Small intestine (tissue), 7 donors: ENCODE results near the gene SETD1A. TPM values are rescaled to one million over a fixed set of nuclear protein-coding genes. Genes with fewer than 3 reads are reported as not detected.

Source experiments
- DNase-seq, 2 donors: peaks; one replicate each; pipeline versions ENCODE4 v3.0.0 to v3.0.0-alpha.2; 2013
- FAIRE-seq: peaks from 2 replicates; lab custom pipeline; 2012; peaks lifted over from hg19 to GRCh38; lab: Jason Lieb, UNC
- H3K27ac ChIP-seq, 3 donors: one replicate each; pipeline ENCODE4 v1.5.1; 2013; ENCODE audit warnings: low read length in 2 of 3, mild to moderate bottlenecking in 2 of 3, control low read depth in 1 of 3, inconsistent platforms in 1 of 3, low read depth in 1 of 3, moderate library complexity in 1 of 3
- H3K27me3 ChIP-seq, 3 donors: one replicate each; pipeline ENCODE4 v1.6.1; 2013; ENCODE audit warnings: low read length in 3 of 3, inconsistent platforms in 1 of 3; ENCODE audit not compliant: control insufficient read depth in 3 of 3, insufficient read depth in 3 of 3
- H3K36me3 ChIP-seq, 3 donors: one replicate each; pipeline ENCODE4 v1.6.1; 2013; ENCODE audit warnings: low read length in 3 of 3, inconsistent platforms in 1 of 3, low read depth in 1 of 3, mild to moderate bottlenecking in 1 of 3, moderate library complexity in 1 of 3; ENCODE audit not compliant: control insufficient read depth in 3 of 3, insufficient read depth in 2 of 3
- H3K4me1 ChIP-seq, 3 donors: one replicate each; pipeline ENCODE4 v1.6.1; 2013; ENCODE audit warnings: low read length in 2 of 3, inconsistent platforms in 1 of 3, low read depth in 1 of 3, mild to moderate bottlenecking in 1 of 3, moderate library complexity in 1 of 3; ENCODE audit not compliant: control insufficient read depth in 3 of 3, insufficient read depth in 2 of 3
- H3K4me3 ChIP-seq, 3 donors: one replicate each; pipeline ENCODE4 v1.5.1; 2013; ENCODE audit warnings: low read length in 3 of 3, control low read depth in 1 of 3, inconsistent platforms in 1 of 3, low read depth in 1 of 3, mild to moderate bottlenecking in 1 of 3, moderate library complexity in 1 of 3
- H3K9me3 ChIP-seq, 2 donors: one replicate each; pipeline ENCODE4 v1.6.1; 2013; ENCODE audit warnings: low read depth in 1 of 2, low read length in 1 of 2; ENCODE audit not compliant: control insufficient read depth in 2 of 2, insufficient read depth in 1 of 2
- WGBS, 3 donors: extraction: QIAGEN DNeasy Blood & Tissue Kit; methylation state at CpG; one replicate each; pipeline ENCODE4 v1.1.7; 2013; 5-methylcytosine and 5-hydroxymethylcytosine counted together
- polyA plus RNA-seq, 4 donors: library from polyadenylated mRNA; stranded (reverse) in 3 of 4; unstranded in 1 of 4; fragments of 200-250 nt in 3 of 4; fragments of 120-200 nt in 1 of 4; gene quantifications; one replicate each; pipeline versions ENCODE4 v1.2.1 to v1.2.3, GENCODE V29; 2013
- donor health status: healthy with polysubstance abuse.
- donor health status: control.
- donor health status: control.
- donor health status: Bipolar disorder and iron deficiency.
- donor health status: healthy.

The SETD1A gene
- polyA plus RNA-seq, 4 donors = 6.9 to 11.4 (median 9.0) TPM

GRCh38 chr16:30984669-30985400 is 27.3 kb downstream of the SETD1A start, which contains the start of gene HSD3B7:
HSD3B7 (plus strand) TSS chr16:30985207; CDS start chr16:30985659, 452 bp downstream.
- no peaks in the 10 kb centered on the region for H3K27me3 ChIP-seq
- H3K36me3 ChIP-seq = peaks cover 5 to 75% (median 17%) of the 10 kb centered on the region in 3 donors

GRCh38 chr16:30985401-30986128 is 28.0 kb downstream of the SETD1A start:
- FAIRE-seq (no peak), DNase-seq (peak; percentile 87)
- Histone ChIP-seq H3K27me3 (no peaks in the 10 kb centered on the region), H3K27ac (peak overlapping the region; percentile 56 to 84 (median 83)), H3K4me1 (peaks cover 0 to 8% (median 0%) of the 10 kb centered on the region in 3 donors), H3K4me3 (peak overlapping the region in 2 of 3 donors; percentile 40 to 61), H3K9me3 (no peaks in the 10 kb centered on the region), H3K36me3 (peaks cover 0 to 68% (median 12%) of the 10 kb centered on the region in 3 donors)
- WGBS, 3 donors = 14 to 48% (median 43%) methylated on average over 17 to 20 of the region's 20 CpGs

More at GRCh38 chr16:30984669-30985400, 27.3 kb downstream of the SETD1A start, which contains the start of gene HSD3B7:
- peaks cover 0 to 8% (median 0%) of the 10 kb centered on the region in 3 donors for H3K4me1 ChIP-seq
- no peak for FAIRE-seq
- peak; percentile 85 to 91 for DNase-seq
- peak within 1 kb of the TSS; percentile 56 to 84 (median 83) for H3K27ac ChIP-seq
- WGBS, 3 donors = 25 to 36% (median 29%) methylated on average over 16 to 24 of the region's 24 CpGs
- H3K9me3 ChIP-seq = no peaks in the 10 kb centered on the region
- peak within 1 kb of the TSS in 2 of 3 donors; percentile 40 to 61 for H3K4me3 ChIP-seq

DNA sequence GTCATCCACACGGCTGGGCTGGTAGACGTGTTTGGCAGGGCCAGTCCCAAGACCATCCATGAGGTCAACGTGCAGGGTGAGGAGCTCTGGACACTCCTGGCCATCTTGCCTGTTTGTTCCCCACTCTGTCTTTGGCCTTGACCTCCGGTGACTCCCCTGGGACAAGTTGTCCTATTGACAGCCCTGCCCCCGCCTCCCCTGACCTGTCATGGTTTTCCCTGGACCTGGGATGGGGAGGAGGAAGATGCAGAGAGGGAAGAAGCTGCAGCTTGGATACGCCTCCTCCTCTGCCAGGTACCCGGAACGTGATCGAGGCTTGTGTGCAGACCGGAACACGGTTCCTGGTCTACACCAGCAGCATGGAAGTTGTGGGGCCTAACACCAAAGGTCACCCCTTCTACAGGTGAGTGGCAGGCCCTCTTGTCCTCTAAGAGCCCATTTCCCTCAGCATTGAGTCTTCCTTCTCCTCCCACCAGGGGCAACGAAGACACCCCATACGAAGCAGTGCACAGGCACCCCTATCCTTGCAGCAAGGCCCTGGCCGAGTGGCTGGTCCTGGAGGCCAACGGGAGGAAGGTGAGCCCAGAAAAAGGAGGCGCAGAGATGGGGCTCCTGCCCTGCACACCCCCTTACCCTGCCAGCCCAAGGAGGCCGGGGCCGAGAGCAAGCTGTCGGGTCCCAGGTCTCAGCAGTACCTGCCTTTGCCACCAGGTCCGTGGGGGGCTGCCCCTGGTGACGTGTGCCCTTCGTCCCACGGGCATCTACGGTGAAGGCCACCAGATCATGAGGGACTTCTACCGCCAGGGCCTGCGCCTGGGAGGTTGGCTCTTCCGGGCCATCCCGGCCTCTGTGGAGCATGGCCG is 28.8 kb downstream of the SETD1A start:
- DNase-seq = no peak
- H3K27ac ChIP-seq = peak overlapping the region in 1 of 3 donors; percentile 84
- H3K4me1 ChIP-seq = peaks cover 0 to 8% (median 0%) of the 10 kb centered on the region in 3 donors
- no peak overlapping the region for H3K4me3 ChIP-seq
- WGBS, 3 donors = 89 to 91% (median 89%) methylated on average over 28 to 29 of the region's 29 CpGs
- H3K9me3 ChIP-seq = no peaks in the 10 kb centered on the region
- H3K27me3 ChIP-seq = no peaks in the 10 kb centered on the region
- H3K36me3 ChIP-seq = peaks cover 0 to 60% (median 12%) of the 10 kb centered on the region in 3 donors
- no peak for FAIRE-seq

DNA sequence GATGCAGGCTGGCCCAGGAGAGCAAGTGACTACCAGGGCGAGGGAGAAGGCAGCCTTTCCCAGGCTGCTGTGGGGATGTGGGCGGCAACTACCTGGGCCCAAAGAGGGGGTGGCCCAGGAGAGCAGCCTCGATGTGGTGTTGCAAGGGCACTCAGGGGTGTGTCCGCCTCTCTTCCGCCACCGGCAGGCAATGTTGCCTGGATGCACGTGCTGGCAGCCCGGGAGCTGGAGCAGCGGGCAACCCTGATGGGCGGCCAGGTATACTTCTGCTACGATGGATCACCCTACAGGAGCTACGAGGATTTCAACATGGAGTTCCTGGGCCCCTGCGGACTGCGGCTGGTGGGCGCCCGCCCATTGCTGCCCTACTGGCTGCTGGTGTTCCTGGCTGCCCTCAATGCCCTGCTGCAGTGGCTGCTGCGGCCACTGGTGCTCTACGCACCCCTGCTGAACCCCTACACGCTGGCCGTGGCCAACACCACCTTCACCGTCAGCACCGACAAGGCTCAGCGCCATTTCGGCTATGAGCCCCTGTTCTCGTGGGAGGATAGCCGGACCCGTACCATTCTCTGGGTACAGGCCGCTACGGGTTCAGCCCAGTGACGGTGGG is 30.1 kb downstream of the SETD1A start:
- DNase-seq (no peak), FAIRE-seq (no peak)
- 91 to 94% (median 94%) methylated on average over 30 of the region's 30 CpGs for WGBS, 3 donors

DNA sequence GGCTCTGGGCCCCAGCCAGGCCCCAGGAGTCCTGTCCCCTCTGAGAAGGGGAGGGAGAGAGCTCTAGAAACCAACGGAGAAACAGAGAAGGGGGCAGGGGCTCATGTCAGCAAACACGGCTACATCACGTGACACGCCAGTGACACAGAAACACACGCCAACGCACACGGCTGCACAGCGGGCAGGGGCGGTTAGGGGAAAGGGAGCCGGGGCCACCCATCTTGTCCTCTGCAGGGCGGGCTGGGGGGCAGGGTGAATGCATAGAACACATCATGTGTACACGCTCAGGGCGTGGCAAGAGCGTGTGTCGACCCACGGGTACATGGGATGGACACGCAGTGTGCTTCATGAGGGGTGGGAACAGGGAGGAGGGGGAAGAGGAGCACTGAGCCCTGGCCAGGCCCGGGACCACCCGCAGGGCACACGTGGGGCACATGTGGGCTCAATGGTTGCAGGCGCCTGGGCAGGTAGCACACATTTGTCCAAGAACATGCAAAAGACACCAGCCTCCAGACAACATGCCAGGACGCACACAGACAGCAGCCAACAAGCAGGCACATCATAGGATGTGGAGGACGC is 32.0 kb downstream of the SETD1A start:
- DNase-seq (no peak), FAIRE-seq (no peak)
- peaks cover 0 to 8% (median 0%) of the 10 kb centered on the region in 3 donors for H3K4me1 ChIP-seq
- H3K4me3 ChIP-seq = no peak overlapping the region
- peaks cover 0 to 30% (median 0%) of the 10 kb centered on the region in 3 donors for H3K36me3 ChIP-seq
- WGBS, 3 donors = 67 to 84% (median 79%) methylated on average over 23 of the region's 23 CpGs
- H3K27me3 ChIP-seq = no peaks in the 10 kb centered on the region
- no peak overlapping the region for H3K27ac ChIP-seq
- H3K9me3 ChIP-seq = no peaks in the 10 kb centered on the region

More for the DNA sequence above, 30.1 kb downstream of the SETD1A start:
- peaks cover 0 to 8% (median 0%) of the 10 kb centered on the region in 3 donors for H3K4me1 ChIP-seq
- H3K27me3 ChIP-seq = no peaks in the 10 kb centered on the region
- peaks cover 0 to 49% (median 7%) of the 10 kb centered on the region in 3 donors for H3K36me3 ChIP-seq
- no peaks in the 10 kb centered on the region for H3K9me3 ChIP-seq
- no peak overlapping the region for H3K4me3 ChIP-seq
- no peak overlapping the region for H3K27ac ChIP-seq

- FAIRE-seq (no peak), DNase-seq (no peak)
- Histone ChIP-seq H3K4me1 (peaks cover 0 to 8% (median 0%) of the 10 kb centered on the region in 3 donors), H3K4me3 (no peak overlapping the region), H3K36me3 (peaks cover 0 to 27% (median 0%) of the 10 kb centered on the region in 3 donors), H3K27ac (no peak overlapping the region), H3K9me3 (no peaks in the 10 kb centered on the region), H3K27me3 (no peaks in the 10 kb centered on the region)
- WGBS, 3 donors = 76 to 77% (median 76%) methylated on average over 10 to 12 of the region's 12 CpGs
These were observed 32.6 kb downstream of the SETD1A start for GRCh38 chr16:30990105-30990504.

- WGBS, 3 donors = 74 to 77% (median 75%) methylated on average over 8 of the region's 8 CpGs
- DNase-seq = no peak
- peaks cover 0 to 22% (median 0%) of the 10 kb centered on the region in 3 donors for H3K36me3 ChIP-seq
- H3K27ac ChIP-seq = no peak overlapping the region
- FAIRE-seq = no peak
- no peak overlapping the region for H3K4me3 ChIP-seq
- peaks cover 0 to 2% (median 0%) of the 10 kb centered on the region in 3 donors for H3K4me1 ChIP-seq
- H3K9me3 ChIP-seq = no peaks in the 10 kb centered on the region
- H3K27me3 ChIP-seq = no peaks in the 10 kb centered on the region
These were observed 33.5 kb downstream of the SETD1A start for GRCh38 chr16:30991052-30991451.
